GM12878 (cell line): ENCODE data around the gene CCDC117. TPM values are rescaled to one million over a fixed set of nuclear protein-coding genes. Genes with fewer than 3 reads are reported as not detected.

Source experiments
- ATAC-seq: fragments of 200-7000 bp; cut with Tn5 transposase; 3 replicates; pipeline ENCODE4 v1.9.1; 2020; ENCODE audit warnings: mild to moderate bottlenecking, moderate library complexity
- BruUV-seq: library from RNA; stranded (reverse); fragments of 400-500 nt; replicated peaks from 2 replicates; lab custom pipeline; 2021; lab: Mats Ljungman, UMichigan
- CTCF ChIA-PET: fragments of 300-600 bp; sonication (Branson Sonifier 250); formaldehyde crosslinking; extraction: SDS; loops from one replicate; lab custom pipeline; 2021; ENCODE audit warnings: inconsistent platforms; lab: Yijun Ruan, JAX
- POLR2A ChIA-PET: fragments of 350-600 bp; formaldehyde crosslinking; extraction: SDS; loops from one replicate; lab custom pipeline; 2021; ENCODE audit warnings: inconsistent platforms; lab: Charles Lee
- RAD21 ChIA-PET: fragments of 300-600 bp; sonication (Branson Sonifier 250); formaldehyde crosslinking; loops from one replicate; lab custom pipeline; 2023; ENCODE audit warnings: antibody characterized with exemption; ENCODE audit not compliant: unreplicated experiment; lab: Charles Lee
- SMC1A ChIA-PET: fragments of 300-600 bp; sonication (Branson Sonifier 250); formaldehyde crosslinking; loops from one replicate; lab custom pipeline; 2023; ENCODE audit not compliant: unreplicated experiment, uncharacterized antibody; lab: Charles Lee
- DNase-seq: peaks from one replicate; pipeline ENCODE4 v3.0.0-alpha.2; 2011; ENCODE audit warnings: low read depth, low spot score
- FAIRE-seq: peaks from 3 replicates; lab custom pipeline; 2011; peaks lifted over from hg19 to GRCh38; lab: Jason Lieb, UNC
- H2AFZ ChIP-seq: 2 replicates; pipeline ENCODE4 v1.6.0; 2011; ENCODE audit warnings: low read depth, low read length, control low read depth; ENCODE audit not compliant: control insufficient read depth
- H3K27ac ChIP-seq: 2 replicates; pipeline ENCODE4 v1.5.1; 2011; ENCODE audit warnings: control low read depth; ENCODE audit not compliant: control insufficient read depth, insufficient read depth
- H3K27me3 ChIP-seq, 2 experiments: replicated peaks in 1 of 2; 2 replicates each; pipeline versions ENCODE4 v1.6.0 to v1.6.1; 2011; ENCODE audit warnings: low read length in 1 of 2; ENCODE audit not compliant: control insufficient read depth in 2 of 2, insufficient read depth in 2 of 2
- H3K36me3 ChIP-seq, 2 experiments: 2 replicates each; pipeline ENCODE4 v1.5.1; 2011; ENCODE audit warnings: low read length in 1 of 2; ENCODE audit not compliant: control insufficient read depth in 2 of 2, insufficient read depth in 2 of 2
- H3K4me1 ChIP-seq: 2 replicates; pipeline ENCODE4 v1.6.1; 2011; ENCODE audit warnings: mild to moderate bottlenecking, low read length, moderate library complexity, mixed read lengths; ENCODE audit not compliant: control insufficient read depth, insufficient read depth
- H3K4me2 ChIP-seq: 2 replicates; pipeline ENCODE4 v1.6.0; 2011; ENCODE audit warnings: control low read depth; ENCODE audit not compliant: control insufficient read depth, insufficient read depth
- H3K4me3 ChIP-seq: fragments of 200-600 bp; sonication (generic); 2 replicates; pipeline ENCODE4 v1.5.1; 2016
- H3K79me2 ChIP-seq: 2 replicates; pipeline ENCODE4 v1.6.0; 2011; ENCODE audit warnings: low read length; ENCODE audit not compliant: control insufficient read depth, insufficient read depth
- H3K9ac ChIP-seq: 2 replicates; pipeline ENCODE4 v1.8.0; 2011; ENCODE audit warnings: low read length, control low read depth, mixed read lengths; ENCODE audit not compliant: control insufficient read depth, insufficient read depth
- H3K9me3 ChIP-seq: replicated peaks from 3 replicates; pipeline ENCODE4 v1.5.1; 2011; ENCODE audit warnings: mild to moderate bottlenecking, low read length; ENCODE audit not compliant: control insufficient read depth, insufficient read depth
- H4K20me1 ChIP-seq: 2 replicates; pipeline ENCODE4 v1.6.0; 2011; ENCODE audit not compliant: control insufficient read depth, insufficient read depth
- CREB1 ChIP-seq: IDR thresholded peaks from 2 replicates; pipeline ENCODE4 v1.6.1; 2012; ENCODE audit warnings: low read depth, mild to moderate bottlenecking, inconsistent platforms
- EED ChIP-seq: sonication (generic); IDR thresholded peaks from 2 replicates; pipeline ENCODE4 v1.6.1; 2016; ENCODE audit warnings: antibody characterized with exemption, low read depth
- ETV6 ChIP-seq, 2 experiments: fragments of 450-650 bp in 1 of 2; IDR thresholded peaks in 1 of 2; conservative IDR thresholded peaks in 1 of 2; 2 replicates each; pipeline ENCODE4 v1.6.1; 2014; ENCODE audit warnings: antibody characterized with exemption in 1 of 2, borderline replicate concordance in 1 of 2, low read depth in 1 of 2, mild to moderate bottlenecking in 1 of 2, moderate library complexity in 1 of 2
- IKZF2 ChIP-seq, 2 experiments: fragments of 450-650 bp; IDR thresholded peaks; 2 replicates each; pipeline ENCODE4 v1.6.1; 2017; ENCODE audit warnings: mild to moderate bottlenecking in 2 of 2, moderate library complexity in 2 of 2
- RFX5 ChIP-seq: IDR thresholded peaks from 2 replicates; pipeline ENCODE4 v1.6.1; 2011; ENCODE audit warnings: low read depth, low read length, improper control_type of control experiment
- TCF7 ChIP-seq: IDR thresholded peaks from 2 replicates; pipeline ENCODE4 v1.6.1; 2014; ENCODE audit warnings: antibody characterized with exemption, borderline replicate concordance
- ZNF384 ChIP-seq: IDR thresholded peaks from 2 replicates; pipeline ENCODE4 v1.6.1; 2012; ENCODE audit warnings: low read depth, mild to moderate bottlenecking, low read length, improper control_type of control experiment, borderline replicate concordance
- WGBS: methylation state at CpG from one replicate; pipeline ENCODE4 v1.1.6; 2016; ENCODE audit warnings: low lambda C conversion rate; ENCODE audit not compliant: insufficient replicate concordance, insufficient coverage; ENCODE audit errors: missing lambda C conversion rate; 5-methylcytosine and 5-hydroxymethylcytosine counted together
- in situ Hi-C: fragments of 300-500 bp; cut with MboI; formaldehyde crosslinking; loops from 9 replicates; pipeline ENCODE4 v1.14.3; 2018; ENCODE audit warnings: mixed read lengths
- intact Hi-C: fragments of 100-400 bp; cut with micrococcal nuclease; formaldehyde crosslinking; loops from one replicate; pipeline ENCODE4 v1.14.2; 2022; ENCODE audit not compliant: unreplicated experiment
- polyA plus RNA-seq, 11 experiments: library from polyadenylated mRNA; depleted of rRNA in 4 of 11; unstranded in 6 of 11; stranded (reverse) in 5 of 11; fragments of >200 nt; fragmentation: Nextera tagmentation in 4 of 11; fragmentation: Illumina TruSeq in 1 of 11; extraction: Ambion mirVana in 4 of 11; extraction: Trizol in 1 of 11; gene quantifications; 1 replicate in 1 of 11; 2 replicates in 10 of 11; pipeline versions ENCODE4 v1.2.1 to v1.2.3, GENCODE V29; 2011 to 2016; ENCODE audit warnings: inconsistent platforms in 2 of 11, missing spikeins in 2 of 11, low read depth in 1 of 11
- total RNA-seq, 4 experiments: library from RNA; depleted of rRNA in 3 of 4; stranded (reverse); fragments of >200 nt in 3 of 4; fragmentation: Illumina TruSeq in 1 of 4; extraction: Trizol in 1 of 4; gene quantifications; 2 replicates each; pipeline versions ENCODE4 v1.2.1 to v1.2.3, GENCODE V29; 2013 to 2021
- TF ChIP-seq, protein P1 (sequence below): fragments of 450-650 bp; IDR thresholded peaks from 2 replicates; pipeline ENCODE4 v1.6.1; 2016; ENCODE audit warnings: mild to moderate bottlenecking

CCDC117 gene
- total and polyA plus RNA-seq, 10 of the 15 experiments (the other 5 are each of a cell fraction or from before 2014, with no cell fraction given) = 6.3 to 32.2 (median 20.6) TPM

DNA sequence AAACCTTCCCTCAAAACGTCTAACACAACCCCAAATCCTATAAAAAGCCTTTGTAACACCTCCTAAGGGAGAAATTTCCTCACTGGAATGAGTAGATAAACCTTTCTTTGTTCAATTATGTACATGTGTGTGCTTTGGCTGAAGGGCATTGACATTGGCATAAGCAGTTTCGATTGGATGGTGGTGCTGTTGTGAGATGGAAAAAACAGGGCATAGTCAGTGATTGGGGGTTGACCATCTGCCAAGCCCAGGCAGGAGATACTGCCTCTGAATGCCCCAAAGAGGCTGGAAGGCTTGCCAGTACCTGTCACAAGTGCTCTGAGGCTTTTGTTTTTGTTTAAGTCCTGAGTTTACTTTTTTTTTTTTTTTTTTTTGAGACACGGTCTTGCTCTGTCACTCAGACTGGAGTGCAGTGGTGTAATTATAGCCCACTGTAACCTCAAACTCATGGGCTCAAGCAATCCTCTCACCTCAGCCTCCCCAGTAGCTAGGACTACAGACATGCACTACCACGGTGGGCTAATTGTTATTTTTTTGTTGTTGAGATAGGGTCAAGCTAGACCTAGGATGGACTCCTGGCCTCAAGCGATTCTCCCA, 1.2 kb upstream of the CCDC117 start:
- RAD21 ChIA-PET = no interaction called here
- 47% methylated on average over 5 of the region's 5 CpGs for WGBS
- Histone ChIP-seq H2AFZ (no peak overlapping the region; the same call in 1 of the 2 replicates), H3K27ac (no peak overlapping the region), H3K9ac (no peak overlapping the region), H3K9me3 (no peaks in the 10 kb centered on the region; the same call in 2 of the 3 replicates), H3K27me3 (no peaks in the 10 kb centered on the region), H3K36me3 (peaks cover 0 to 7% of the 10 kb centered on the region in 2 experiments; a peak in 1 of 4 replicates), H4K20me1 (no peaks in the 10 kb centered on the region), H3K4me2 (no peak overlapping the region), H3K4me1 (no peaks in the 10 kb centered on the region), H3K79me2 (peaks cover 16% of the 10 kb centered on the region), H3K4me3 (no peak overlapping the region)
- intact Hi-C loops (loop anchor here (10.0 kb wide), 1 partner anchor 54 kb away; no protein-coding TSS in a partner anchor), in situ Hi-C loops (no loop called here)
- SMC1A ChIA-PET = interaction anchor here (0.7 to 1.4 kb wide), 3 partner anchors 27 to 150 kb away, joined by 3 to 5 read pairs (median 3); no protein-coding TSS in a partner anchor
- no peak for FAIRE-seq
- no TSS peak for BruUV-seq
- CTCF ChIA-PET = interaction anchor here (0.9 to 4.3 kb wide), 2 partner anchors 18 to 301 kb away, joined by 3 to 19 read pairs; partner anchors contain the start of gene KREMEN1
- TF ChIP-seq TCF7 (no peak), ETV6 (conservative IDR thresholded peaks at IDR 0.05 in 1 of 2, IDR thresholded peaks at IDR 0.05 in 1 of 2; ENCODE audit: borderline replicate concordance in 1 of 2, low read depth in 1 of 2) (no peak), ZNF384 (0 out of 2 replicates have a peak, but pooled peaks have one; percentile 9), RFX5 (no peak), EED (no peak), CREB1 (no peak), IKZF2 (IDR thresholded peaks at IDR 0.05) (no peak)
- TF ChIP-seq, protein P1, sequence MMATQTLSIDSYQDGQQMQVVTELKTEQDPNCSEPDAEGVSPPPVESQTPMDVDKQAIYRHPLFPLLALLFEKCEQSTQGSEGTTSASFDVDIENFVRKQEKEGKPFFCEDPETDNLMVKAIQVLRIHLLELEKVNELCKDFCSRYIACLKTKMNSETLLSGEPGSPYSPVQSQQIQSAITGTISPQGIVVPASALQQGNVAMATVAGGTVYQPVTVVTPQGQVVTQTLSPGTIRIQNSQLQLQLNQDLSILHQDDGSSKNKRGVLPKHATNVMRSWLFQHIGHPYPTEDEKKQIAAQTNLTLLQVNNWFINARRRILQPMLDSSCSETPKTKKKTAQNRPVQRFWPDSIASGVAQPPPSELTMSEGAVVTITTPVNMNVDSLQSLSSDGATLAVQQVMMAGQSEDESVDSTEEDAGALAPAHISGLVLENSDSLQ = peak; percentile 81
- no peak for ATAC-seq
- POLR2A ChIA-PET = interaction anchor here (1.7 to 4.0 kb wide), 5 partner anchors 11 to 48 kb away, joined by 6 to 26 read pairs (median 9); partner anchors contain the start of genes CHEK2, HSCB and XBP1
- DNase-seq = no peak
